HepG2 (cell line): ENCODE data around the gene GPR158. TPM values are rescaled to one million over a fixed set of nuclear protein-coding genes. Genes with fewer than 3 reads are reported as not detected.

Experiments used
- ATAC-seq: fragments of 200-7000 bp; cut with Tn5 transposase; 3 replicates; pipeline ENCODE4 v1.9.1; 2020; ENCODE audit warnings: mild to moderate bottlenecking, moderate library complexity
- BruUV-seq: library from RNA; stranded (reverse); fragments of 400-500 nt; replicated peaks from 2 replicates; lab custom pipeline; 2021; lab: Mats Ljungman, UMichigan
- CTCF ChIA-PET: fragments of 300-600 bp; formaldehyde crosslinking; extraction: SDS; loops from one replicate; lab custom pipeline; 2021; ENCODE audit warnings: low total read pairs, inconsistent platforms, low intra/inter-chr PET ratio; lab: Yijun Ruan, JAX
- POLR2A ChIA-PET: fragments of 350-600 bp; sonication (Branson Sonifier 250); formaldehyde crosslinking; loops from one replicate; lab custom pipeline; 2020; ENCODE audit warnings: antibody characterized with exemption, inconsistent platforms; lab: Yijun Ruan, JAX
- DNase-seq: peaks from one replicate; pipeline ENCODE4 v3.0.0-alpha.2; 2015; ENCODE audit warnings: low spot score
- FAIRE-seq: peaks from 3 replicates; lab custom pipeline; 2011; peaks lifted over from hg19 to GRCh38; lab: Jason Lieb, UNC
- H2AFZ ChIP-seq: one replicate; pipeline ENCODE4 v1.6.1; 2011; ENCODE audit warnings: low read length, inconsistent platforms
- H3K27ac ChIP-seq: fragments of 300-600 bp; 3 replicates; pipeline ENCODE4 v1.8.0; 2011; ENCODE audit warnings: mixed run types, mild to moderate bottlenecking, mixed read lengths, low read length, inconsistent platforms; ENCODE audit not compliant: insufficient read depth; ENCODE audit errors: extremely low read length
- H3K27me3 ChIP-seq, 2 experiments: fragments of 200-600 bp in 1 of 2; 2 replicates in 1 of 2; 3 replicates in 1 of 2; pipeline versions ENCODE4 v1.6.0 to v1.8.0; 2011; ENCODE audit warnings: low read length in 2 of 2, mild to moderate bottlenecking in 2 of 2, moderate library complexity in 2 of 2, inconsistent platforms in 1 of 2; ENCODE audit not compliant: insufficient read depth in 2 of 2, control insufficient read depth in 1 of 2
- H3K36me3 ChIP-seq, 2 experiments: fragments of 200-600 bp in 1 of 2; replicated peaks in 1 of 2; 2 replicates in 1 of 2; 3 replicates in 1 of 2; pipeline versions ENCODE4 v1.5.1 to v1.8.0; 2011; ENCODE audit warnings: low read length in 2 of 2, inconsistent platforms in 1 of 2; ENCODE audit not compliant: insufficient read depth in 2 of 2, control insufficient read depth in 1 of 2
- H3K4me1 ChIP-seq: 2 replicates; pipeline ENCODE4 v1.5.1; 2012; ENCODE audit warnings: low read length, inconsistent platforms; ENCODE audit not compliant: insufficient read depth
- H3K4me2 ChIP-seq: 2 replicates; pipeline ENCODE4 v1.6.0; 2011; ENCODE audit warnings: low read depth, low read length, inconsistent platforms
- H3K4me3 ChIP-seq, 3 experiments: fragments of 200-600 bp in 1 of 3; sonication (generic), shearing (Covaris generic) in 1 of 3; replicated peaks in 1 of 3; 2 replicates each; pipeline ENCODE4 v1.5.1; 2011 to 2016; ENCODE audit warnings: low read length in 3 of 3, inconsistent platforms in 2 of 3, low read depth in 2 of 3, mild to moderate bottlenecking in 2 of 3, control low read depth in 1 of 3, mixed read lengths in 1 of 3; ENCODE audit not compliant: insufficient read depth in 1 of 3
- H3K79me2 ChIP-seq: one replicate; pipeline ENCODE4 v1.6.1; 2011; ENCODE audit warnings: low read length, inconsistent platforms; ENCODE audit not compliant: insufficient read depth
- H3K9ac ChIP-seq: 2 replicates; pipeline ENCODE4 v1.6.0; 2011; ENCODE audit warnings: mild to moderate bottlenecking, low read depth, low read length, inconsistent platforms; ENCODE audit not compliant: insufficient read depth
- H3K9me3 ChIP-seq: 2 replicates; pipeline ENCODE4 v1.5.1; 2012; ENCODE audit warnings: mild to moderate bottlenecking, low read length
- H4K20me1 ChIP-seq: 2 replicates; pipeline ENCODE4 v1.6.0; 2011; ENCODE audit warnings: inconsistent platforms, mild to moderate bottlenecking, low read length, moderate library complexity; ENCODE audit not compliant: insufficient read depth
- ARHGAP35 ChIP-seq: sonication (generic); formaldehyde crosslinking; IDR thresholded peaks from 2 replicates; pipeline ENCODE4 v1.9.0; 2022; ENCODE audit warnings: mild to moderate bottlenecking, inconsistent platforms, moderate library complexity, missing genetic modification reagents, borderline replicate concordance
- CBFB ChIP-seq: sonication (generic); formaldehyde crosslinking; IDR thresholded peaks from 2 replicates; pipeline ENCODE4 v1.4.0; 2020; ENCODE audit warnings: missing genetic modification reagents
- ETV6 ChIP-seq: sonication (generic); formaldehyde crosslinking; conservative IDR thresholded peaks from 2 replicates; pipeline ENCODE4 v1.4.0; 2020; ENCODE audit warnings: missing genetic modification reagents
- HMG20A ChIP-seq: IDR thresholded peaks from 2 replicates; pipeline ENCODE4 v1.6.1; 2016; ENCODE audit warnings: borderline replicate concordance
- KDM2A ChIP-seq: sonication (generic); formaldehyde crosslinking; IDR thresholded peaks from 2 replicates; pipeline ENCODE4 v1.4.0; 2020; ENCODE audit warnings: low read depth, missing genetic modification reagents, borderline replicate concordance
- KDM5A ChIP-seq: fragments of 200-600 bp; sonication (generic); IDR thresholded peaks from 2 replicates; pipeline ENCODE4 v1.7.0; 2018; ENCODE audit warnings: antibody characterized with exemption, mild to moderate bottlenecking, low read length, borderline replicate concordance
- RAD51 ChIP-seq: fragments of 450-650 bp; IDR thresholded peaks from 2 replicates; pipeline ENCODE4 v1.6.1; 2016; ENCODE audit warnings: borderline replicate concordance
- SALL2 ChIP-seq: sonication (generic); formaldehyde crosslinking; IDR thresholded peaks from 2 replicates; pipeline ENCODE4 v1.8.1; 2023; ENCODE audit warnings: mild to moderate bottlenecking, missing genetic modification reagents, inconsistent platforms
- TP53 ChIP-seq: sonication (generic); formaldehyde crosslinking; conservative IDR thresholded peaks from 2 replicates; pipeline ENCODE4 v1.4.0; 2020; ENCODE audit warnings: missing genetic modification reagents
- ZFP82 ChIP-seq: sonication (generic); formaldehyde crosslinking; IDR thresholded peaks from 2 replicates; pipeline ENCODE4 v1.5.1; 2020; ENCODE audit warnings: mild to moderate bottlenecking, missing genetic modification reagents, borderline replicate concordance
- ZNF446 ChIP-seq: sonication (generic); formaldehyde crosslinking; IDR thresholded peaks from 2 replicates; pipeline ENCODE4 v1.5.0; 2020; ENCODE audit warnings: mild to moderate bottlenecking, missing genetic modification reagents
- ZNF629 ChIP-seq: sonication (generic); formaldehyde crosslinking; conservative IDR thresholded peaks from 2 replicates; pipeline ENCODE4 v1.5.0; 2020; ENCODE audit warnings: missing genetic modification reagents
- ZNF737 ChIP-seq: sonication (generic); formaldehyde crosslinking; IDR thresholded peaks from 2 replicates; pipeline ENCODE4 v1.5.0; 2020; ENCODE audit warnings: missing genetic modification reagents, mild to moderate bottlenecking, borderline replicate concordance
- ZNF780A ChIP-seq: sonication (generic); formaldehyde crosslinking; IDR thresholded peaks from 2 replicates; pipeline ENCODE4 v1.8.0; 2022; ENCODE audit warnings: mild to moderate bottlenecking, missing genetic modification reagents, moderate library complexity
- WGBS: methylation state at CpG from one replicate; pipeline ENCODE4 v1.1.6; 2017; ENCODE audit warnings: low lambda C conversion rate; 5-methylcytosine and 5-hydroxymethylcytosine counted together
- in situ Hi-C: cut with HindIII; loops from 2 replicates; pipeline ENCODE4 v1.10.0; 2017; ENCODE audit warnings: low pct_unique_long_range_greater_than_20kb; ENCODE audit not compliant: extremely low pct_ligation_motif_present
- intact Hi-C: fragments of 100-400 bp; cut with micrococcal nuclease; formaldehyde crosslinking; loops from one replicate; pipeline ENCODE4 v1.10.0; 2022; ENCODE audit not compliant: unreplicated experiment
- polyA plus RNA-seq, 8 experiments: library from polyadenylated mRNA; depleted of rRNA in 3 of 8; stranded (reverse) in 7 of 8; unstranded in 1 of 8; fragments of >200 nt; fragmentation: Illumina TruSeq in 4 of 8; extraction: Trizol in 4 of 8; gene quantifications; 2 replicates each; pipeline versions ENCODE4 v1.2.1 to v1.2.3, GENCODE V29; 2011 to 2016; ENCODE audit warnings: low read depth in 4 of 8, missing spikeins in 1 of 8, mixed read lengths in 1 of 8; ENCODE audit not compliant: insufficient read depth in 1 of 8
- total RNA-seq, 5 experiments: library from RNA; depleted of rRNA; stranded (reverse); fragments of >200 nt; fragmentation: Illumina TruSeq; extraction: Trizol; gene quantifications; 2 replicates each; pipeline ENCODE4 v1.2.3, GENCODE V29; 2016; ENCODE audit warnings: low read depth in 1 of 5
- TF ChIP-seq, protein P1 (sequence below): sonication (generic); formaldehyde crosslinking; IDR thresholded peaks from 2 replicates; pipeline ENCODE4 v1.4.0; 2020; ENCODE audit warnings: missing genetic modification reagents
- TF ChIP-seq, protein P2 (sequence below), 2 experiments: IDR thresholded peaks; 2 replicates each; pipeline ENCODE4 v1.6.1; 2011 to 2012; ENCODE audit warnings: low read length in 2 of 2, borderline replicate concordance in 1 of 2, low read depth in 1 of 2, mild to moderate bottlenecking in 1 of 2, moderate library complexity in 1 of 2

GPR158 gene
- total and polyA plus RNA-seq, 2 of the 13 experiments (the other 11 are each of a cell fraction or from before 2014, with no cell fraction given): not detected

GRCh38 chr10:25300073-25300472 is 125.3 kb downstream of the GPR158 start:
- Histone ChIP-seq H3K4me3 (no peak overlapping the region), H3K36me3 (no peaks in the 10 kb centered on the region), H4K20me1 (no peaks in the 10 kb centered on the region), H3K79me2 (no peaks in the 10 kb centered on the region), H3K9ac (no peak overlapping the region), H3K27me3 (no peaks in the 10 kb centered on the region; a peak in 1 of 5 replicates), H3K4me2 (no peak overlapping the region), H3K27ac (no peak overlapping the region), H2AFZ (no peak overlapping the region), H3K4me1 (no peaks in the 10 kb centered on the region), H3K9me3 (no peaks in the 10 kb centered on the region)
- TF ChIP-seq SALL2: no peak
- no peak for TF ChIP-seq RAD51
- TF ChIP-seq KDM2A: no peak
- no peak for TF ChIP-seq ZFP82 (CRISPR knock-in tag)
- no peak for TF ChIP-seq ZNF737
- no peak for TF ChIP-seq ARHGAP35 (CRISPR knock-in tag)
- TF ChIP-seq ZNF780A (CRISPR knock-in tag): no peak
- no peak for TF ChIP-seq CBFB (CRISPR knock-in tag)
- TF ChIP-seq TP53 (CRISPR knock-in tag): no peak
- no TSS peak for BruUV-seq
- ChIA-PET CTCF (no interaction called here), POLR2A (no interaction called here)
- FAIRE-seq (no peak), DNase-seq (no peak), ATAC-seq (no peak)
- in situ Hi-C loops: no loop called here
- WGBS: 21% methylated on average over 2 of the region's 2 CpGs
- intact Hi-C loops: no loop called here

DNA sequence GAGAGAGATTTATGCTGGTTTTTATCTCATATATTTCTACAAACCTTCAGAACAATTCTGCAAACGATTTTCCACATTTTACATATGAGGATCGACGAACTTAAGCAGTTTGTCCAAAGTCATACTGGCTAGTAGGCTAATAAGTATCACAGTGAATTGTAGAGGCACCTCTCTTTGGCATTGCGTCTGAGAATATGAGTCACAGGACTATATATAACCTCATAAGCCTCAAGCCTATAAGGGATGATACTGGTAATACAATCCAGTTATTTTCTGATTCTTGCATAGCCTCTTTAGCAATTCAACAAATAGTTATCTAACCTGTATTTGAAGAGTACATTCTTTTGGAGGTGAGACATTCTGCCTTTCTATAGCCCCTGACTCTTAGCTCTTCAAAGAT is 129.8 kb downstream of the GPR158 start:
- Histone ChIP-seq H3K4me3 (no peak overlapping the region), H3K36me3 (no peaks in the 10 kb centered on the region), H3K4me2 (no peak overlapping the region), H3K9ac (no peak overlapping the region), H3K79me2 (no peaks in the 10 kb centered on the region), H3K9me3 (no peaks in the 10 kb centered on the region), H3K27me3 (no peaks in the 10 kb centered on the region; a peak in 1 of 5 replicates), H3K27ac (no peak overlapping the region), H4K20me1 (no peaks in the 10 kb centered on the region), H2AFZ (no peak overlapping the region), H3K4me1 (no peaks in the 10 kb centered on the region)
- intact Hi-C loops: no loop called here
- ChIA-PET CTCF (no interaction called here), POLR2A (no interaction called here)
- FAIRE-seq (no peak), ATAC-seq (no peak), DNase-seq (no peak)
- in situ Hi-C loops: no loop called here
- 4% methylated on average over 4 of the region's 4 CpGs for WGBS
- BruUV-seq: no TSS peak
- TF ChIP-seq, protein P1, sequence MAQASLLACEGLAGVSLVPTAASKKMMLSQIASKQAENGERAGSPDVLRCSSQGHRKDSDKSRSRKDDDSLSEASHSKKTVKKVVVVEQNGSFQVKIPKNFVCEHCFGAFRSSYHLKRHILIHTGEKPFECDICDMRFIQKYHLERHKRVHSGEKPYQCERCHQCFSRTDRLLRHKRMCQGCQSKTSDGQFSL (CRISPR knock-in tag): no peak
- no peak for TF ChIP-seq HMG20A
- TF ChIP-seq KDM5A: no peak
- no peak for TF ChIP-seq ZNF446
- no peak for TF ChIP-seq ZNF629 (CRISPR knock-in tag)
- TF ChIP-seq, protein P2, sequence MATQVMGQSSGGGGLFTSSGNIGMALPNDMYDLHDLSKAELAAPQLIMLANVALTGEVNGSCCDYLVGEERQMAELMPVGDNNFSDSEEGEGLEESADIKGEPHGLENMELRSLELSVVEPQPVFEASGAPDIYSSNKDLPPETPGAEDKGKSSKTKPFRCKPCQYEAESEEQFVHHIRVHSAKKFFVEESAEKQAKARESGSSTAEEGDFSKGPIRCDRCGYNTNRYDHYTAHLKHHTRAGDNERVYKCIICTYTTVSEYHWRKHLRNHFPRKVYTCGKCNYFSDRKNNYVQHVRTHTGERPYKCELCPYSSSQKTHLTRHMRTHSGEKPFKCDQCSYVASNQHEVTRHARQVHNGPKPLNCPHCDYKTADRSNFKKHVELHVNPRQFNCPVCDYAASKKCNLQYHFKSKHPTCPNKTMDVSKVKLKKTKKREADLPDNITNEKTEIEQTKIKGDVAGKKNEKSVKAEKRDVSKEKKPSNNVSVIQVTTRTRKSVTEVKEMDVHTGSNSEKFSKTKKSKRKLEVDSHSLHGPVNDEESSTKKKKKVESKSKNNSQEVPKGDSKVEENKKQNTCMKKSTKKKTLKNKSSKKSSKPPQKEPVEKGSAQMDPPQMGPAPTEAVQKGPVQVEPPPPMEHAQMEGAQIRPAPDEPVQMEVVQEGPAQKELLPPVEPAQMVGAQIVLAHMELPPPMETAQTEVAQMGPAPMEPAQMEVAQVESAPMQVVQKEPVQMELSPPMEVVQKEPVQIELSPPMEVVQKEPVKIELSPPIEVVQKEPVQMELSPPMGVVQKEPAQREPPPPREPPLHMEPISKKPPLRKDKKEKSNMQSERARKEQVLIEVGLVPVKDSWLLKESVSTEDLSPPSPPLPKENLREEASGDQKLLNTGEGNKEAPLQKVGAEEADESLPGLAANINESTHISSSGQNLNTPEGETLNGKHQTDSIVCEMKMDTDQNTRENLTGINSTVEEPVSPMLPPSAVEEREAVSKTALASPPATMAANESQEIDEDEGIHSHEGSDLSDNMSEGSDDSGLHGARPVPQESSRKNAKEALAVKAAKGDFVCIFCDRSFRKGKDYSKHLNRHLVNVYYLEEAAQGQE (IDR thresholded peaks at IDR 0.05; ENCODE audit: borderline replicate concordance in 1 of 2, low read depth in 1 of 2, low read length in 2 of 2): no peak
- TF ChIP-seq ETV6 (CRISPR knock-in tag): no peak
